ENCODE measurements around the gene TTC38.

The TTC38 gene

GRCh38 chr22:46267431-46268279 is at the start of gene TTC38:
TSS of gene TTC38 (plus strand) at chr22:46268008. CDS start at chr22:46268040, 32 bp downstream.
- DNase-seq (ENCODE audit: insufficient read length, low spot score) (peak; percentile 94), FAIRE-seq (peak; percentile 75)

GRCh38 chr22:46219636-46220035 is 48.2 kb upstream of the TTC38 start:
- FAIRE-seq (no peak), DNase-seq (ENCODE audit: insufficient read length, low spot score) (no peak)

GRCh38 chr22:46220921-46221320 is 46.9 kb upstream of the TTC38 start:
- DNase-seq (ENCODE audit: insufficient read length, low spot score) = no peak

GRCh38 chr22:46224044-46224897 is 43.5 kb upstream of the TTC38 start:
- no peak for FAIRE-seq
- DNase-seq (ENCODE audit: insufficient read length, low spot score) = no peak

More at GRCh38 chr22:46220921-46221320, 46.9 kb upstream of the TTC38 start:
- no peak for FAIRE-seq

- no peak for DNase-seq (ENCODE audit: insufficient read length, low spot score)
- no peak for FAIRE-seq
These were observed 42.9 kb upstream of the TTC38 start for GRCh38 chr22:46224898-46225290.

- no peak for DNase-seq (ENCODE audit: insufficient read length, low spot score)
- FAIRE-seq = peak; percentile 95
These were observed 42.2 kb upstream of the TTC38 start for GRCh38 chr22:46225631-46226030.

GRCh38 chr22:46226577-46226976 is 41.2 kb upstream of the TTC38 start:
- no peak for DNase-seq (ENCODE audit: insufficient read length, low spot score)
- FAIRE-seq = no peak

GRCh38 chr22:46229701-46230100 is 38.1 kb upstream of the TTC38 start:
- no peak for DNase-seq (ENCODE audit: insufficient read length, low spot score)
- FAIRE-seq = no peak

GRCh38 chr22:46230262-46230901 is 37.4 kb upstream of the TTC38 start:
- FAIRE-seq = no peak
- no peak for DNase-seq (ENCODE audit: insufficient read length, low spot score)

GRCh38 chr22:46233231-46233630 is 34.6 kb upstream of the TTC38 start:
- FAIRE-seq (peak; percentile 31), DNase-seq (ENCODE audit: insufficient read length, low spot score) (no peak)

GRCh38 chr22:46234969-46235368 is 32.8 kb upstream of the TTC38 start:
- DNase-seq (ENCODE audit: insufficient read length, low spot score) (no peak), FAIRE-seq (no peak)

- FAIRE-seq (no peak), DNase-seq (ENCODE audit: insufficient read length, low spot score) (no peak)
These were observed 30.2 kb upstream of the TTC38 start for GRCh38 chr22:46237453-46238124.

- no peak for FAIRE-seq
These were observed 29.3 kb upstream of the TTC38 start for GRCh38 chr22:46238541-46238940.

GRCh38 chr22:46239261-46240048 is 28.4 kb upstream of the TTC38 start:
- DNase-seq (ENCODE audit: insufficient read length, low spot score) (no peak), FAIRE-seq (no peak)

More at GRCh38 chr22:46238541-46238940, 29.3 kb upstream of the TTC38 start:
- no peak for DNase-seq (ENCODE audit: insufficient read length, low spot score)

GRCh38 chr22:46240073-46240472 is 27.7 kb upstream of the TTC38 start:
- DNase-seq (ENCODE audit: insufficient read length, low spot score) (no peak), FAIRE-seq (no peak)

- no peak for DNase-seq (ENCODE audit: insufficient read length, low spot score)
These were observed 27.3 kb upstream of the TTC38 start for GRCh38 chr22:46240506-46240905.

GRCh38 chr22:46240907-46241306 is 26.9 kb upstream of the TTC38 start:
- DNase-seq (ENCODE audit: insufficient read length, low spot score) (no peak), FAIRE-seq (no peak)

More at GRCh38 chr22:46240506-46240905, 27.3 kb upstream of the TTC38 start:
- no peak for FAIRE-seq

GRCh38 chr22:46241396-46242007 is 26.3 kb upstream of the TTC38 start:
- DNase-seq (ENCODE audit: insufficient read length, low spot score) (no peak), FAIRE-seq (no peak)

- no peak for FAIRE-seq
- no peak for DNase-seq (ENCODE audit: insufficient read length, low spot score)
These were observed 25.7 kb upstream of the TTC38 start for GRCh38 chr22:46242076-46242475.
